ENCODE results near the gene KRT12. TPM values are rescaled to one million over a fixed set of nuclear protein-coding genes. Genes with fewer than 3 reads are reported as not detected.

The KRT12 gene
- total RNA-seq, 4 donors from 2014 or later: not detected

GRCh38 chr17:40833882-40834281 is 33.1 kb downstream of the KRT12 start:
- H3K4me3 ChIP-seq: no peak overlapping the region
- no peak overlapping the region for H3K27ac ChIP-seq
- no peak for DNase-seq (ENCODE audit: low spot score in 2 of 2)
- no peak for TF ChIP-seq EP300 (IDR thresholded peaks at IDR 0.05)
- no peak for TF ChIP-seq POLR2A (IDR thresholded peaks at IDR 0.05)
- no peak for TF ChIP-seq CTCF (IDR thresholded peaks at IDR 0.05)
- H3K36me3 ChIP-seq: peaks cover 0 to 23% (median 0%) of the 10 kb centered on the region in 3 donors
- H3K27me3 ChIP-seq: no peaks in the 10 kb centered on the region
- H3K9me3 ChIP-seq: no peaks in the 10 kb centered on the region
- H3K4me1 ChIP-seq: peaks cover 0 to 17% (median 0%) of the 10 kb centered on the region in 4 donors

GRCh38 chr17:40832840-40833239 is 34.2 kb downstream of the KRT12 start:
- Histone ChIP-seq H3K27me3 (no peaks in the 10 kb centered on the region), H3K27ac (peak overlapping the region in 2 of 4 donors; percentile 27 to 49), H3K36me3 (peaks cover 0 to 23% (median 0%) of the 10 kb centered on the region in 3 donors), H3K4me3 (no peak overlapping the region), H3K9me3 (no peaks in the 10 kb centered on the region), H3K4me1 (peaks cover 0 to 18% (median 0%) of the 10 kb centered on the region in 4 donors)
- TF ChIP-seq POLR2A (IDR thresholded peaks at IDR 0.05): no peak
- 58 to 60% methylated on average over 3 of the region's 3 CpGs for WGBS, 2 donors
- no peak for DNase-seq (ENCODE audit: low spot score in 2 of 2)

- Histone ChIP-seq H3K27ac (peak overlapping the region in 1 of 4 donors; percentile 83), H3K36me3 (peaks cover 0 to 12% (median 0%) of the 10 kb centered on the region in 3 donors), H3K9me3 (no peaks in the 10 kb centered on the region), H3K27me3 (no peaks in the 10 kb centered on the region), H3K4me1 (peaks cover 0 to 23% (median 0%) of the 10 kb centered on the region in 4 donors), H3K4me3 (no peak overlapping the region)
- TF ChIP-seq EP300 (IDR thresholded peaks at IDR 0.05) (no peak), CTCF (IDR thresholded peaks at IDR 0.05) (no peak), POLR2A (IDR thresholded peaks at IDR 0.05) (no peak)
- WGBS, 2 donors: 91 to 92% methylated on average over 2 of the region's 2 CpGs
- DNase-seq (ENCODE audit: low spot score in 2 of 2): no peak
These were observed 36.8 kb downstream of the KRT12 start for GRCh38 chr17:40830085-40830776.

GRCh38 chr17:40828454-40829044 is 38.5 kb downstream of the KRT12 start:
- H3K9me3 ChIP-seq: no peaks in the 10 kb centered on the region
- TF ChIP-seq POLR2A (IDR thresholded peaks at IDR 0.05) (no peak), EP300 (IDR thresholded peaks at IDR 0.05) (peak; percentile 50 to 83), CTCF (IDR thresholded peaks at IDR 0.05) (no peak)
- H3K4me3 ChIP-seq: peak overlapping the region in 1 of 4 donors; percentile 2
- no peaks in the 10 kb centered on the region for H3K27me3 ChIP-seq
- H3K27ac ChIP-seq: peak overlapping the region; percentile 44 to 84 (median 82)
- no peak for DNase-seq (ENCODE audit: low spot score in 2 of 2)
- peaks cover 0 to 23% (median 0%) of the 10 kb centered on the region in 4 donors for H3K4me1 ChIP-seq
- WGBS, 2 donors: 40 to 43% methylated on average over 4 of the region's 4 CpGs
- no peaks in the 10 kb centered on the region for H3K36me3 ChIP-seq

- peak in 1 of 2 donors; percentile 49 for DNase-seq (ENCODE audit: low spot score in 2 of 2)
- Histone ChIP-seq H3K4me1 (peaks cover 0 to 21% (median 0%) of the 10 kb centered on the region in 4 donors), H3K27me3 (no peaks in the 10 kb centered on the region), H3K9me3 (no peaks in the 10 kb centered on the region), H3K4me3 (no peak overlapping the region), H3K27ac (peak overlapping the region; percentile 44 to 84 (median 82)), H3K36me3 (no peaks in the 10 kb centered on the region)
- WGBS, 2 donors: 67 to 68% methylated on average over 7 of the region's 7 CpGs
- no peak for TF ChIP-seq CTCF (IDR thresholded peaks at IDR 0.05)
- TF ChIP-seq EP300 (IDR thresholded peaks at IDR 0.05): peak in 1 of 2 donors; percentile 47
These were observed 39.1 kb downstream of the KRT12 start for GRCh38 chr17:40827746-40828453.
